Fibroblast of lung (primary cell): ENCODE results near the gene ANKFN1.

Experiments used
- CTCF ChIP-seq, 2 donors: IDR thresholded peaks in 1 of 2; conservative IDR thresholded peaks in 1 of 2; 1 replicate in 1 of 2; 2 replicates in 1 of 2; pipeline ENCODE4 v1.5.1; 2011 to 2012; ENCODE audit warnings: low read length in 2 of 2, control low read depth in 1 of 2, inconsistent platforms in 1 of 2, low read depth in 1 of 2, mild to moderate bottlenecking in 1 of 2
- EZH2 ChIP-seq: IDR thresholded peaks from 2 replicates; pipeline ENCODE4 v1.5.1; 2012; ENCODE audit warnings: low read length, control low read depth, mild to moderate bottlenecking; ENCODE audit errors: missing control alignments

- TF ChIP-seq CTCF (conservative IDR thresholded peaks at IDR 0.05 in 1 of 2, IDR thresholded peaks at IDR 0.05 in 1 of 2; ENCODE audit: low read depth in 1 of 2, low read length in 2 of 2) (no peak), EZH2 (no peak)
Measured at GRCh38 chr17:56150649-56151048, 2.6 kb upstream of the ANKFN1 start.
